Subcutaneous adipose tissue (tissue), 4 donors: Measurements from ENCODE around the gene FOXA2. TPM values are rescaled to one million over a fixed set of nuclear protein-coding genes. Genes with fewer than 3 reads are reported as not detected.

ENCODE experiments used
- CTCF ChIP-seq: fragments of 450-650 bp; IDR thresholded peaks from one replicate; pipeline ENCODE4 v1.5.1; 2016; ENCODE audit warnings: low read depth, mild to moderate bottlenecking, control low read depth, antibody characterized with exemption, moderate library complexity
- total RNA-seq, 4 donors: library from RNA; depleted of rRNA; stranded (reverse); fragments of >200 nt; gene quantifications; one replicate each; pipeline ENCODE4 v1.1.0, GENCODE V29; 2016

Gene FOXA2
- total RNA-seq: not detected

GRCh38 chr20:22584522-22584921, at the start of gene FOXA2:
Gene FOXA2, minus strand, starts transcription at chr20:22584572. Its CDS starts 294 bp downstream, at chr20:22584278.
- no peak for TF ChIP-seq CTCF

- TF ChIP-seq CTCF: no peak
Observed at GRCh38 chr20:22630701-22631100, 46.3 kb upstream of the FOXA2 start.

GRCh38 chr20:22629927-22630326, 45.6 kb upstream of the FOXA2 start:
- TF ChIP-seq CTCF: no peak

GRCh38 chr20:22629447-22629846, 45.1 kb upstream of the FOXA2 start:
- TF ChIP-seq CTCF: no peak

GRCh38 chr20:22626496-22626895, 42.1 kb upstream of the FOXA2 start:
- no peak for TF ChIP-seq CTCF

GRCh38 chr20:22623211-22623610, 38.8 kb upstream of the FOXA2 start:
- TF ChIP-seq CTCF: no peak

GRCh38 chr20:22620342-22620741, 36.0 kb upstream of the FOXA2 start:
- TF ChIP-seq CTCF: no peak
